HG03095 (cell line): Measurements from ENCODE around the gene RASGEF1C.
"Not testable (repeated sequence)": the region's sequence is repeated elsewhere in the genome, so short reads cannot be mapped to it uniquely, and the experiment has no call there.

Experiments used
- ATAC-seq: cut with Tn5 transposase; IDR thresholded peaks from one replicate; pipeline ENCODE4 v1.9.1; 2021; ENCODE audit warnings: moderate library complexity; ENCODE audit not compliant: unreplicated experiment

Gene RASGEF1C

GRCh38 chr5:180138214-180138975, 70.6 kb downstream of the RASGEF1C start:
- no peak for ATAC-seq

- no peak for ATAC-seq
These were observed 71.4 kb downstream of the RASGEF1C start for GRCh38 chr5:180137401-180138213.

- ATAC-seq: no peak
These were observed 72.2 kb downstream of the RASGEF1C start for GRCh38 chr5:180136630-180137381.

- ATAC-seq: no peak
These were observed 72.9 kb downstream of the RASGEF1C start for GRCh38 chr5:180135967-180136629.

- ATAC-seq: no peak
These were observed 73.7 kb downstream of the RASGEF1C start for GRCh38 chr5:180135128-180135955.

GRCh38 chr5:180133971-180134508, 75.0 kb downstream of the RASGEF1C start:
- no peak for ATAC-seq

- no peak for ATAC-seq
These were observed 75.5 kb downstream of the RASGEF1C start for GRCh38 chr5:180133551-180133950.

GRCh38 chr5:180133060-180133459, 76.0 kb downstream of the RASGEF1C start:
- ATAC-seq: no peak

GRCh38 chr5:180130876-180131740, 77.9 kb downstream of the RASGEF1C start:
- ATAC-seq: no peak

GRCh38 chr5:180130291-180130869, 78.6 kb downstream of the RASGEF1C start:
- ATAC-seq: no peak

GRCh38 chr5:180129291-180130190, 79.5 kb downstream of the RASGEF1C start:
- ATAC-seq: no peak

GRCh38 chr5:180128671-180129261, 80.2 kb downstream of the RASGEF1C start:
- no peak for ATAC-seq

- no peak for ATAC-seq
These were observed 81.0 kb downstream of the RASGEF1C start for GRCh38 chr5:180127682-180128670.

GRCh38 chr5:180126716-180127681, 82.0 kb downstream of the RASGEF1C start:
- ATAC-seq: no peak

- not testable (repeated sequence) for ATAC-seq
These were observed 82.9 kb downstream of the RASGEF1C start for GRCh38 chr5:180126156-180126555.
